A549 (cell line): ENCODE measurements around the gene UBAP2. TPM values are rescaled to one million over a fixed set of nuclear protein-coding genes. Genes with fewer than 3 reads are reported as not detected.
A peak's percentile ranks its signal among the peaks of the same experiment; 100 is the strongest.

Experiments
- ATAC-seq, 2 experiments: fragments of 200-7000 bp in 1 of 2; fragments of >200 bp in 1 of 2; cut with Nextera tagmentation in 1 of 2; cut with Tn5 transposase in 1 of 2; 3 replicates each; pipeline versions ENCODE4 v1.8.0 to v1.9.1; 2018 to 2020; ENCODE audit warnings: mild to moderate bottlenecking in 1 of 2, moderate library complexity in 1 of 2
- CTCF ChIA-PET: fragments of 300-600 bp; sonication (Branson Sonifier 250); formaldehyde crosslinking; extraction: SDS; loops from one replicate; lab custom pipeline; 2021; ENCODE audit warnings: antibody characterized with exemption, inconsistent platforms; lab: Yijun Ruan, JAX
- POLR2A ChIA-PET: fragments of 350-600 bp; formaldehyde crosslinking; extraction: SDS; loops from one replicate; lab custom pipeline; 2021; ENCODE audit warnings: antibody characterized with exemption, inconsistent platforms; lab: Yijun Ruan, JAX
- DNase-seq, 2 experiments: peaks; one replicate each; pipeline versions ENCODE4 v3.0.0 to v3.0.0-alpha.2; 2011 to 2016; ENCODE audit warnings: low read depth in 1 of 2, low spot score in 1 of 2
- FAIRE-seq: peaks from 2 replicates; lab custom pipeline; 2011; peaks lifted over from hg19 to GRCh38; lab: Jason Lieb, UNC
- H3K27ac ChIP-seq, 2 experiments: fragments of >200 bp; sonication (Bioruptor Twin); formaldehyde crosslinking; 3 replicates each; pipeline ENCODE4 v1.5.1; 2016 to 2017
- H3K4me1 ChIP-seq: fragments of >200 bp; sonication (Bioruptor Twin); formaldehyde crosslinking; 3 replicates; pipeline ENCODE4 v1.6.1; 2016
- H3K4me2 ChIP-seq: fragments of >200 bp; sonication (Bioruptor Twin); formaldehyde crosslinking; 3 replicates; pipeline ENCODE4 v1.6.1; 2016
- H3K4me3 ChIP-seq: fragments of >200 bp; sonication (Bioruptor Twin); formaldehyde crosslinking; 3 replicates; pipeline ENCODE4 v1.5.1; 2016
- H3K9me3 ChIP-seq: fragments of >200 bp; sonication (Bioruptor Twin); formaldehyde crosslinking; 3 replicates; pipeline ENCODE4 v1.6.1; 2016
- ATOH8 ChIP-seq: fragments of 250-450 bp; sonication (Bioruptor Pico); IDR thresholded peaks from 2 replicates; pipeline ENCODE4 v1.5.0; 2020; ENCODE audit warnings: low read depth, mild to moderate bottlenecking, moderate library complexity
- CHD2 ChIP-seq: fragments of 150-350 bp; IDR thresholded peaks from 2 replicates; pipeline ENCODE4 v1.6.1; 2014; ENCODE audit warnings: low read length; ENCODE audit not compliant: partially characterized antibody
- EHF ChIP-seq: fragments of 250-450 bp; sonication (Bioruptor Pico); IDR thresholded peaks from 2 replicates; pipeline ENCODE4 v1.5.0; 2020; ENCODE audit warnings: mild to moderate bottlenecking
- HOXB5 ChIP-seq: fragments of 250-450 bp; sonication (Bioruptor Pico); IDR thresholded peaks from 2 replicates; pipeline ENCODE4 v1.5.0; 2020; ENCODE audit warnings: mild to moderate bottlenecking, moderate library complexity
- KDM5A ChIP-seq: fragments of 200-600 bp; sonication (generic); IDR thresholded peaks from 2 replicates; pipeline ENCODE4 v1.6.1; 2016; ENCODE audit warnings: antibody characterized with exemption, mild to moderate bottlenecking
- PBX3 ChIP-seq: IDR thresholded peaks from 2 replicates; pipeline ENCODE4 v1.6.1; 2012
- POLR2A ChIP-seq: IDR thresholded peaks from 2 replicates; pipeline ENCODE4 v1.6.1; 2012; ENCODE audit warnings: mild to moderate bottlenecking, low read length
- RAD21 ChIP-seq, 2 experiments: fragments of >200 bp in 1 of 2; sonication (Bioruptor Twin) in 1 of 2; formaldehyde crosslinking in 1 of 2; IDR thresholded peaks in 1 of 2; conservative IDR thresholded peaks in 1 of 2; 2 replicates in 1 of 2; 3 replicates in 1 of 2; pipeline ENCODE4 v1.6.1; 2012 to 2018; ENCODE audit warnings: inconsistent platforms in 1 of 2
- RCOR1 ChIP-seq: fragments of 150-350 bp; IDR thresholded peaks from 2 replicates; pipeline ENCODE4 v1.6.1; 2014; ENCODE audit warnings: antibody characterized with exemption, low read length, low read depth
- SMC3 ChIP-seq: fragments of >200 bp; sonication (Bioruptor Twin); formaldehyde crosslinking; IDR thresholded peaks from 3 replicates; pipeline ENCODE4 v1.6.1; 2018; ENCODE audit warnings: inconsistent platforms
- ZC3H11A ChIP-seq: fragments of 450-650 bp; IDR thresholded peaks from 2 replicates; pipeline ENCODE4 v1.6.1; 2014; ENCODE audit warnings: antibody characterized with exemption, mild to moderate bottlenecking
- ZFP36 ChIP-seq: fragments of 450-650 bp; IDR thresholded peaks from 2 replicates; pipeline ENCODE4 v1.6.1; 2014; ENCODE audit warnings: borderline replicate concordance; ENCODE audit not compliant: partially characterized antibody
- ZSCAN20 ChIP-seq: fragments of 250-450 bp; sonication (Bioruptor Pico); IDR thresholded peaks from 2 replicates; pipeline ENCODE4 v1.8.0; 2022; ENCODE audit warnings: mild to moderate bottlenecking, moderate library complexity
- WGBS: methylation state at CpG from one replicate; pipeline ENCODE4 v1.1.6; 2017; ENCODE audit errors: missing lambda C conversion rate; 5-methylcytosine and 5-hydroxymethylcytosine counted together
- polyA plus RNA-seq, 4 experiments: library from polyadenylated mRNA; depleted of rRNA in 3 of 4; stranded (reverse); fragments of >200 nt; fragmentation: RNase III in 1 of 4; extraction: RNeasy Plus Mini Kit Qiagen cat#74134 plus additional on column Dnase treatment in 1 of 4; gene quantifications; 2 replicates in 3 of 4; 3 replicates in 1 of 4; pipeline ENCODE4 v1.2.3, GENCODE V29; 2011 to 2017

The UBAP2 gene
- polyA plus RNA-seq, 2 of the 4 experiments (the other 2 are of a cell fraction), result 25.0 to 29.5 TPM

DNA sequence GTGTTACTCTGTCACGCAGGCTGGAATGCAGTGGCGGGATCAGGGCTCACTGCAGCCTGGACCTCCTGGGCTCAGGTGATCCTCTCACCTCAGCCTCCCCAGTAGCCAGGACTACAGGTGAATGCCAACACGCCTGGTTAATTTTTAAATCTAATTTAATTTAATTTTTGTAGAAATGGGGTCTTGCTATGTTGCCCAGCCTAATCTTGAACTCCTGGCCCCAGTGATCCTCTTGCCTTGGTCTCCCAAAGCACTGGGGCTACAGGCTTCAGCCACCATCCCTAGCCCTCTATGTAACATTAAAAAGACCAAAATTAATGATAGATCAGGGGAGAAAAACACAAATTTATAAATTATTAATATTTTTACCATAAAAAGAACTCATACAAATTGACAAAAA is 11.3 kb upstream of the UBAP2 start:
- no peak for ATAC-seq
- no peak overlapping the region for H3K4me2 ChIP-seq
- WGBS, result 77% methylated on average over 3 of the region's 3 CpGs
- FAIRE-seq, result no peak
- no peaks in the 10 kb centered on the region for H3K9me3 ChIP-seq
- CTCF ChIA-PET, result interaction anchor here (1.0 to 2.7 kb wide), 3 partner anchors 14 to 193 kb away, joined by 5 to 6 read pairs (median 5); no protein-coding TSS in a partner anchor
- POLR2A ChIA-PET, result interaction anchor here (1.2 kb wide), 1 partner anchor 12 kb away, joined by 3 read pairs; the partner anchor contains the start of gene UBAP2
- TF ChIP-seq RCOR1 (no peak), CHD2 (no peak)
- H3K27ac ChIP-seq, result no peak overlapping the region
- no peaks in the 10 kb centered on the region for H3K4me1 ChIP-seq
- H3K4me3 ChIP-seq, result no peak overlapping the region
- DNase-seq, result no peak

DNA sequence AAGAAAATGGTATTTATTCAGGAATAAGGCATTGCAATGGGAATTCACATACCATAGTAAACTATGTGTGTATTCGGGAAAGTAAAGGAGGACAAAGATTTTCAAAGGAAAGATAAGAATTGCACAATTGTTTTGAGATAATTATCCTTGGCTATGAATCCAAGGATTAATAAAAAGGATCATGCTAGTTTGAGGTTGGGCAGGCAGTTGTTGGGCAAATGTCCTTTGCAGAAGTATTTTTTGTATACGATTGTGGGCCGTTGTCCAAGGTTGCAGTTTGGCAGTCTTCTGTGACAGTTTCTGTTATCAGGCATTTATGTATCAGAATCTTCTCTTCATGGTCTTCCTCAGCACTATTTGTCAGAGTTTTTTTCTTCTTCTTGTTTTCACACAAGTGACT is 10.6 kb upstream of the UBAP2 start:
- Histone ChIP-seq H3K27ac (no peak overlapping the region), H3K9me3 (no peaks in the 10 kb centered on the region), H3K4me1 (no peaks in the 10 kb centered on the region), H3K4me3 (no peak overlapping the region), H3K4me2 (no peak overlapping the region)
- CTCF ChIA-PET, result interaction anchor here (1.0 to 2.7 kb wide), 3 partner anchors 15 to 194 kb away, joined by 4 to 6 read pairs (median 5); no protein-coding TSS in a partner anchor
- WGBS, result 45% methylated on average over 3 of the region's 3 CpGs
- FAIRE-seq, result no peak
- ATAC-seq, result no peak
- POLR2A ChIA-PET, result interaction anchor here (1.7 kb wide), 1 partner anchor 10 kb away, joined by 7 read pairs; the partner anchor contains the start of gene UBAP2
- no peak for TF ChIP-seq ZC3H11A
- TF ChIP-seq ZFP36, result no peak
- TF ChIP-seq HOXB5 (CRISPR knock-in tag), result no peak
- DNase-seq, result no peak

DNA sequence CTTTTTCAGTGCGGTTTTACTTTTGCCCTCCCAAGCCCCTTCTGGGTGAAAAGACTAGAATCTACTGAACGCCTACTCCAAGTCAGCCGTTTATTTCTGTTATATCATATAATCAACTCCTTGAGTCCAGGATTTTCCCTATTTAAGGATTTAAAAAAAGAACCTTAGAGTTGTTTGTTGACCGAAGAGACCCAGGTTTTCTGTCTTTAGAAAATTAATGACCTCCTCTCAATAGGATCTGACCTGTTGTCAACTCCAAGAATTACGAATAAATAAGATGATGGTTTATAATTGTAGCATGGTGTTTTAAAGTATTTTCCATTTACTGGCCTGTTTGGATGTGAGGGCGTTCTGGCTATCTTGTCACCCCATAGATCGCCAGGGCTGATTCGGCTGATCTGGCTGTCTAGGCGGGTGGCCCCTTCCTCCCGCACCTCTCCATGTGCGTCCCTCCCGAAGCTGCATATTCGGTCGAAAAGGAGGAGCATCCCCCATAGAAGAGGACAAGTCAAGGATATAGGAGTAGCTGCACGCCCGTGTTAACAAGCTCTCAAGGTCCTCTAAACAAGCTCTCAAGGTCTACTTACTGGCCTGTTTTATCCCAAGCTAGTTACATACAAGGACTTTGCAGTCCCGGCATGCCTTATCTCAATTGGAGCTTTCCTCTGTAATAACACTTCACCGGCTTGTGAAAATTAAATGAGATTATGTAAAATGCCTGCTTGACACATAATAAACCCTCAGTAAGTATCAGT is 1.1 kb upstream of the UBAP2 start:
- no peak for FAIRE-seq
- H3K27ac ChIP-seq, result peak overlapping the region; percentile 97 to 98
- peak overlapping the region; percentile 79 for H3K4me2 ChIP-seq
- H3K4me3 ChIP-seq, result peak overlapping the region; percentile 76
- DNase-seq, result no peak
- CTCF ChIA-PET, result interaction anchor here (1.0 to 3.6 kb wide), 2 partner anchors 25 to 123 kb away, joined by 3 to 20 read pairs; no protein-coding TSS in a partner anchor
- POLR2A ChIA-PET, result interaction anchor here (1.1 to 2.7 kb wide), 8 partner anchors 9 to 90 kb away, joined by 3 to 37 read pairs (median 4); no protein-coding TSS in a partner anchor
- H3K4me1 ChIP-seq, result peaks cover 29% of the 10 kb centered on the region
- no peak for ATAC-seq
- 63% methylated on average over 18 of the region's 18 CpGs for WGBS
- H3K9me3 ChIP-seq, result no peaks in the 10 kb centered on the region
- TF ChIP-seq HOXB5 (CRISPR knock-in tag), result 0 out of 2 replicates have a peak, but pooled peaks have one; percentile 28
- 0 out of 2 replicates have a peak, but pooled peaks have one; percentile 18 for TF ChIP-seq POLR2A
- no peak for TF ChIP-seq ATOH8 (CRISPR knock-in tag)
- no peak for TF ChIP-seq ZC3H11A
- TF ChIP-seq RAD21 (conservative IDR thresholded peaks at IDR 0.05 in 1 of 2, IDR thresholded peaks at IDR 0.05 in 1 of 2), result no peak
- TF ChIP-seq PBX3, result no peak
- TF ChIP-seq EHF (CRISPR knock-in tag), result peak; percentile 65; the same call in 1 of the 2 replicates
- 0 out of 2 replicates have a peak, but pooled peaks have one; percentile 26 for TF ChIP-seq ZSCAN20 (CRISPR knock-in tag)

GRCh38 chr9:34047864-34048726 is 592 bp downstream of the UBAP2 start:
- H3K4me1 ChIP-seq, result peaks cover 29% of the 10 kb centered on the region
- H3K4me2 ChIP-seq, result peak overlapping the region; percentile 92
- POLR2A ChIA-PET, result interaction anchor here (0.5 to 2.7 kb wide), 19 partner anchors 11 to 286 kb away, joined by 3 to 37 read pairs (median 3); no protein-coding TSS in a partner anchor
- ATAC-seq (peak; percentile 60 to 64), FAIRE-seq (no peak), DNase-seq (peak; percentile 56 to 61)
- H3K9me3 ChIP-seq, result no peaks in the 10 kb centered on the region
- CTCF ChIA-PET, result interaction anchor here (0.6 to 3.6 kb wide), 8 partner anchors 20 to 205 kb away, joined by 3 to 20 read pairs (median 3); no protein-coding TSS in a partner anchor
- 2% methylated on average over 20 of the region's 29 CpGs for WGBS
- peak overlapping the region; percentile 76 for H3K4me3 ChIP-seq
- TF ChIP-seq SMC3 (0 out of 3 replicates have a peak, but pooled peaks have one; percentile 17), CHD2 (no peak), RCOR1 (no peak), KDM5A (peak; percentile 11; the same call in 1 of the 2 replicates)
- peak overlapping the region; percentile 97 to 98 for H3K27ac ChIP-seq
